Pulmonary artery endothelial cell (primary cell): ENCODE results near the gene ST3GAL2. TPM values are rescaled to one million over a fixed set of nuclear protein-coding genes. Genes with fewer than 3 reads are reported as not detected.
"Not testable (repeated sequence)": the region's sequence is repeated elsewhere in the genome, so short reads cannot be mapped to it uniquely, and the experiment has no call there.

Experiments used
- DNase-seq: peaks from one replicate; pipeline ENCODE4 v3.0.0-alpha.2; 2011; ENCODE audit warnings: low read depth, low spot score
- total RNA-seq: library from RNA; depleted of rRNA; stranded (reverse); fragments of >200 nt; gene quantifications from 2 replicates; pipeline ENCODE4 v1.2.3, GENCODE V29; 2014

The ST3GAL2 gene
- total RNA-seq, 1 donor from 2014 or later = 48.1 TPM

GRCh38 chr16:70468776-70469525, 30.1 kb upstream of the ST3GAL2 start:
- DNase-seq = no peak

- no peak for DNase-seq
Measured at GRCh38 chr16:70467608-70468007, 28.7 kb upstream of the ST3GAL2 start.

GRCh38 chr16:70467113-70467512, 28.2 kb upstream of the ST3GAL2 start:
- DNase-seq = no peak

- no peak for DNase-seq
Measured at GRCh38 chr16:70466805-70467076, 27.8 kb upstream of the ST3GAL2 start.

GRCh38 chr16:70465999-70466804, 27.3 kb upstream of the ST3GAL2 start:
- DNase-seq = no peak

- no peak for DNase-seq
Measured at GRCh38 chr16:70463235-70463634, 24.3 kb upstream of the ST3GAL2 start.

- no peak for DNase-seq
Measured at GRCh38 chr16:70460737-70461261, 21.9 kb upstream of the ST3GAL2 start.

GRCh38 chr16:70457446-70458166, 18.7 kb upstream of the ST3GAL2 start:
- no peak for DNase-seq

GRCh38 chr16:70455910-70456309, 17.0 kb upstream of the ST3GAL2 start:
- no peak for DNase-seq

GRCh38 chr16:70454222-70455034, 15.5 kb upstream of the ST3GAL2 start, which contains the start of gene FCSK:
FCSK (plus strand) TSS chr16:70454595; CDS start chr16:70463191, 8,596 bp downstream.
- no peak for DNase-seq

GRCh38 chr16:70453892-70454221, 15.0 kb upstream of the ST3GAL2 start:
- DNase-seq = no peak

- no peak for DNase-seq
Measured at GRCh38 chr16:70453117-70453891, 14.4 kb upstream of the ST3GAL2 start.

- not testable (repeated sequence) for DNase-seq
Measured at GRCh38 chr16:70451004-70451340, 12.1 kb upstream of the ST3GAL2 start.

GRCh38 chr16:70450142-70451003, 11.5 kb upstream of the ST3GAL2 start:
- not testable (repeated sequence) for DNase-seq

- DNase-seq = no peak
Measured at GRCh38 chr16:70448075-70448474, 9.2 kb upstream of the ST3GAL2 start.

- DNase-seq = no peak
Measured at GRCh38 chr16:70444249-70445063, 5.6 kb upstream of the ST3GAL2 start.

GRCh38 chr16:70442344-70442743, 3.4 kb upstream of the ST3GAL2 start:
- DNase-seq = no peak

- no peak for DNase-seq
Measured at GRCh38 chr16:70441406-70441990, 2.6 kb upstream of the ST3GAL2 start.
